Islet of Langerhans (tissue), 1 donor: ENCODE results near the gene SLC48A1.
"Not testable (repeated sequence)": the region's sequence is repeated elsewhere in the genome, so short reads cannot be mapped to it uniquely, and the experiment has no call there.

Source experiments
- FAIRE-seq: peaks from one replicate; lab custom pipeline; 2011; peaks lifted over from hg19 to GRCh38; lab: Jason Lieb, UNC

Gene SLC48A1

DNA sequence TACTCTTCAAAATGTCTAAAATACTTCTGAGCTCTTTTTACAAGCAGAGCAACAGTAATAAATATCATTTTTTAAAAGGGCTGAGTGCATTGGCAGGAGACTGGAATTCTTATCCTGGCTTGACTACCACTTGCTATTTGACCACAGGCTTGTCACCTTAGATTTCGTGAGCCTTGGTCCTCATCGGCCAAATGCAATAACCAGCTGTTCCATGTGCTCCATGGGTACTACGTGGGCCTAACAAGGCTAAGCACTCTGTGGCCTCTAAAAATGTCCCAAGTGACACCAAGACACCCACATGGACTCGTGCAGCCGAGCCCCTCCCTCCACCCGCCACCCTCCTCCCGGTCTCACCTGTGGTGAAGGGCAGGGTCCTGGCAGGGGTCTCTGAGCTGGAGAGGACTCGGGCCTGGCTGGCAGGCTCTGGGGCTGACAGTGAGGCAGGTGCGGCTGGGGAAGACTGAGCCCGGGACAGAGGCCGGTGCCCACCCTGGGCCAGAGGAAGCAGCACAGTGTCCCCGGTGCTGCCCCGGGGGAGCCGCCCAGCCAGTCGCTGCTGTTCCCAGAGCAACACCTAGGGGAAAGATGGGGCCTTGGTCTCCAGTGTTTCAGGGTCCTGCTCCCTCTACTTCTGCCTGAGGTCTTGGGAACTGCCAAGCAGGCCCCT lies 20.1 kb downstream of the SLC48A1 start:
- FAIRE-seq = no peak

DNA sequence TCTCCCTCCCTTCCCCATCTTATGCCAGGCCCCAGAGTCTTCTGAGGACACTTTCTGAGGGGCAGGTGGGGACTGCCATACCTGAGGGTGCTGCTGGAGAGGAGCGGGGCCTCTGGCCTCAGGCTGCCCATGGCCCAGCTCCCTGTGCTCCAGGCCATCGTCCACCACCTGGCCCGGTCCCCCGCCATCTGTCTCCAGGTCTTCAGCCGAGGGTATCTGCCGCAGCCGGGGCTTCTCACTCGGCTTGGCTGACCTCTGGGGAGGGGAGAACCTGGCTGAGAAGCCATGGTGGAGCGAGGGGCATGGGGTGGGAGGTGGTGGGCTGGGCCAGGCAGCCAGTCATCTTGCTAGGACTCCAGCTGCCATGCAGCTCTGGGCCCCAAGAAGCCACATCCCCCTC lies 21.6 kb downstream of the SLC48A1 start:
- no peak for FAIRE-seq

DNA sequence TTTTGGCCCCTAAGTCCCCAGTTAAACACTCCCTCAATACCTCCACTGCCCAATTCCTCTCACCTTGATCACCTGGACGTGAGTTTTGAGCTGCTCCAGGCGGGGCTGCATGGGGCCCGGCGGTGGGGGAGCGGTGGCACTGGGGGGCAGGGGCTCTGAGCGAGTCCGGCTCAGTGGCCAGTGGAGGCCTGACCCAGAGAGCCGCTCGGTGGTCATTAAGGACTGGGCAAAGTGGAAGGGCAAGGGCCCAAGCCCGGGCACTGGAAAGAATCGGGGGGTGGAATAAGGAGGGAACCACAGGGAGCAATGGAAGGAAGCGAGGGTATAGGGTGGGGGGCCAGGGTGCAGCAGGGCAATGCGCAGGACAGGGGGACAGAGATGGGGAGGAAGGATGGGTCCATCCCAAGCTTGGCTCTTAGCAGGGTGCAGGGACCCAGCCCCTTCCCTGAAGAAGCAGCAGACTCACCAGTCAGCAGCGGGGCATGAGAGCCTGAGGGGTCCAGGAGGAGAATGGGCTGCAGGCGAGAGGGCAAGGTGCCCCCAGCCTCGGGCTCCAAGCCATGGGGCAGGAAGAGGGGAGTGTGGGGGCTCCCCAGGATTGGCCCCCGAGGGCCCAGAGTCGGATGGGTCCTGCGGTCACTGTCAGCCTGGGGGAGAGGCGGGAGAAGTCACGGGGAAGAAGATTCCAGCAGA lies 22.2 kb downstream of the SLC48A1 start:
- no peak for FAIRE-seq

DNA sequence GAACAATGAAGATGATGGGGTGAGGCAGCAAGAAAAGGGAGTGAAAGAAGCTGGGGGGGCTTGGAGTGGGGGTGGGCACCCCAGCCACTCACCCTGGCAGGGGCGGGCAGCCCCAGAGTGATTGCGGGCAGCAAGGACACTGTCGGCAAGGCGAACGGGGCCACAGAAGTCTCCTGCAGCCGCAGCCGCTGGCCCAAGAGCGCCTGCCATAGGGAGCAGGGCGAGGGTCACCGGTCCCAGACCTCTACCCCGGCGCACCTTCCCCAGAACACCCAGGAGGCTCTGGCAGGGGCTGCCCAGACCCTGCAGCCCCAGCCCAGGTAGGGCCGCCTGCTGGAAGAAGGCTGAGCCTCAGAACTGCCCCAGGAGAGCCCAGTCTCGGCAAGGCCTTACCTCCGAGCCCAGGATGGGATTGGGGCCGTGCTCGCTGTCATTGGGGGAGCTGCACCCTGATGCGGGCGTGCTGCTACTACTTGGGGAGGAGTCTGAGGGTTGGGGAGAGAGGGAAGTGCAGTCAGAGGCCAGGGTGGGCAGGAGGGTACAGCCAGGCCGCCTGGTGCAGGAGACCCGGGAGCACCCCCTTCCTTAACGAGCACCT lies 22.9 kb downstream of the SLC48A1 start:
- no peak for FAIRE-seq

DNA sequence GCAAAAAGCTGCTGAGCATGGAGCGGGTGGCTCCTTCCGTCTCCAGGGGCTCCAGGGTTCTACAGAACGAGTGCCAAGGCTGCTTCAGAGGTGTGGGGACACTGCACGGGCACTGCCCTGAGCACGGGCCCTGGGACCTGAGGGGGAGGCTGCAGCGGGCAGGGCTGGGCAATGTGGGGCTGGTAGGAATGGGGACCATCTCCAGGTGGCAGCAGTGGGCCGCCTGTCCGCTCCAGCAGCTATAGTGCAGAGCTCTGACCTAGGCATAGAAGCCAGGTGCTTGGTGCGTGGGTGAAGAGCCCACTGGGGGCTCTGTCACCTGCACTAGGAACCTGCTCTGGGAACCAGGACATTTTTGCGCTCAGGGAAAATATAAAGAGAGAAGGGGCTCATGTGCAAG lies 24.4 kb downstream of the SLC48A1 start:
- FAIRE-seq = no peak

DNA sequence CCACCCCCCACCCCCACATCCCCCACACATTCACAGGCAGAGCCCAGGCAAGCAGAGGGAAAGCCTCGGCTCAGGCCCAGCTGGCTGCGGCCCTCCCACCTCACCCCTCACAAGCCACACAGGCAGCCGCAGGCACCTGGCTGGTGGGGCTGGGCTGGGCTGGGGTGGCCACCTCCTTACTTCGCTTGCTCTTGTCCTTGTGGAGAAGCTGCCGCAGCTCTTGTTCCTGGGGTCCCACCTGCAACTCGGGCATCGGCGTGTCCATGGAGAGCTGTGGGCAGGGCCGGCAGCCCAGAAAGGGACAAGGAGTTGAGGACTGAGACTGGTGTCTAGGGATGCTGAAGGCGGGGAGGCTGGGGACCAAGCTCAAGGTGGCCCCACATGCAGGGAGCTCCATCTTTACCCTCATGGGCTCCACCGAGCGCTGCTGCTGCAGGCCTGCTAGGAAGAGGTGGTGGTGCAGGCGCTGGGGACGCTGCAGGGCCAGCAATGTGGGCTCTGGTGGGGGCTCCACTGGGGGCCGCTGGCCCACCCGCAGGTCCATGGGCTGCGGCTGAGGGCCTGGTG lies 25.4 kb downstream of the SLC48A1 start:
- FAIRE-seq = no peak

DNA sequence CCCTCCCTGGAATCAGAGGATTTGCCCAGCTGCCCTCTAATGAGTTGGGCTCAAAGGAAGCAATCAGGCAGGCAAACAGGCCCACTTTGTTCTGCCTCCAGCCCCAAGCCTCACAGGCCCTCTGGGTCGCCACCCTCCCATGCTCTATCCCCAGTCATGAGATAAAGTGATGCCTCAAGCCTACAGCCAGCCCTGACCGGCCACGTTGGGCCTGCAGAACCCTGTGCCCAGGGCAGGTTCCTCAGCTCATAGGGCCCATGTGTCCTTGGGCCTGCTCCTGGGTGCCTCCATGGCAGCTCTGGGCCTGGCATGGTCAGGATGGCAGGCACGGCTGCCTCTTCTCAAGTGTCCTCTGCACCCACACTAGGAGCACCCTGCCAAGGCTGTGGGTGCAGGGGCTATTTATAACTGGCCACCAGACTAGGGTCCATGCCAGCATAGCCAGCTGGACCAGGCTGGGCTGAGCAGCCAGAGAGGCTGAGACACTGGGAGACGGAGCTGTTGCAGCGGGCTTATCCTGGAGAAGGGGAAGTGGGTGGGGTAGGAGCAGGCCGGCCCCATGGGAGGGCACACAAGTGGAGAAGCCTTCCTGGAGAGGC lies 26.4 kb downstream of the SLC48A1 start:
- FAIRE-seq = no peak

DNA sequence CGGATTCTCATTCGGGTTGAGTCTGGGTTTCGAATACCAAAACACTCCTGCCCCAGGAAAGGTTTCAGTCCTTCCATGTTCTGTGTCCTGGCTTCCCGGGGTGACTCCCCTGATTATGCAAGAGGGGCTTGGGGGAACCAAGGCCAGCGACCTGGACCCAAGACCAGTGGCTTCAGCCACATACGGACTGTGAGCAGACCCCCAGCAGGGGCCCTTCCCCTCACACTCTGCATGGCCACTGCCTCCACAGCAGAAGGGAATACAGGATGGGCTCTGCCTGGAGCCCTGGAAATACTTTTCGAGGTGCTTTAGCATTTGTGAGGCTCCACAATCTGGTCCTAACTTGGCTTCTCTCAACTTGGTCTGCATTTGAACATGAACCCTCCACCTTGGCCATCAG lies 27.5 kb downstream of the SLC48A1 start:
- FAIRE-seq = no peak

DNA sequence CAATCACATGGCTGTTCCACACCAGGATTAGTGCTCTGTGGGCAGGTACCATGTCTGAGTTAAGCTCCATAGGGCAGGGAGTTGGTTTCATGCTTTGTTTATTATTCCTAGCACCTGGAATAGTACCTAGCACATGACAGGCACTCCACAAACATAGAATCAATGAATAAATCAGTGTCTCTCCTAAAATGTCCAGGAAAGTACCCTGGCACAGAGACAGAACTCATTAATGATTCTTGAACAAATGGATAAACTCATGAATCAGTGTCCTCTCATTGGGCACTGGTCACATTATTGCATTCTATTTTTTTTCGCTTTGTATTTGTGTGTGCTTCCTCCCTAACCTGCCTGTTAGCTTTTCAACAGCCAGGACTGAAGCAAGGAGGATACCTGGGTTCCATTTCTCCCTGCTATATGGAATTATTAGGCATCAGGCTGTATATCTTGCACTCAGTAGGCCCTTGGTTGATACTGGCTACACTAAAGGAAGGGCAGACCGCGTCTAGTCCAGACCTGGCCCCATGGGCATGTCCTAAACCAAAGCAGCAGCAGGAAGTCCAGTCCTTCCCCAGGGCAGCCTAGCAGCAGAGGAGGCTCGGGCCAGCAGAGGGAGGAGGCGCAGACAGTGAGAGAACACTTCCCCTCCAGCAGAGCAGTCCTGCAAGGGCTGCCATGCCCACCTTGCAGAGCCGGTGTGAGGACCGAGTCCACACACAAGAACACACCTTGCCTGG lies 28.3 kb downstream of the SLC48A1 start:
- no peak for FAIRE-seq

DNA sequence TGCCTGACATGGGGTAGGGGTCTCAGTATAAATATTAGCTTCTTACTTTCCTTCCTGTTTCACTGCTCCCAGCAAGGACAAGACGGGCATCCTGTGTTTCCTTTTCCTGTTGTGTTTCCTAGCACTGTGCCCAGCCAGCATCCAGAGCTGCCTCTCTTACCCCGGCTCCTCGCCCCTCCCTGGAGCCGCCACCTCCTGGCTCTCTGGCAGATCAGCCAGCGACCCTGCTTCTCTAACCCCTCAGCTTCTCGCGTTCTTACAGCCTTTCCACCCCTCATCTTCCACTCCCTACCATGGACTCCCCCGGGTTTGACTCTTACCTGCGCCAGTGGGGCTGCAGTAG lies 28.8 kb downstream of the SLC48A1 start:
- no peak for FAIRE-seq

DNA sequence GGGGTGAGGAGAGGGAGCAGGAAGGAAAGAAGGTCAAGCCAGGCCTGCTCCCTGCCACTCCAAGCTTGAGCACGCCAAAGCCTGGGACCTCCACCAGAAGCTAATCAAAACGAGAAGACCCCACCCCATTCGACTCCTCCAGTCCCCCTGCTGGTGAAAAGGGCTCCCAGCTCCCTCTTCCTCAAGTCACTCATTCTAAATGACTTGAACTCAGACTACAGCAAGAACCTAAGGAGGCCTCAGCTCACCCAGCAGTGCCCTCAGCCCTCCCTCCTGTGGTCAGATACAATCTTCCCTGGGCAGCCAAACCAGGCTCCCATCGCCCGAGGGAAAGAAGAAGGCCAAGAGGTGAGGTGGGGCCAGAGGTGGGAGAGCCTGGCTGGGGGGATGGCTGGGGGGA lies 29.3 kb downstream of the SLC48A1 start:
- no peak for FAIRE-seq

DNA sequence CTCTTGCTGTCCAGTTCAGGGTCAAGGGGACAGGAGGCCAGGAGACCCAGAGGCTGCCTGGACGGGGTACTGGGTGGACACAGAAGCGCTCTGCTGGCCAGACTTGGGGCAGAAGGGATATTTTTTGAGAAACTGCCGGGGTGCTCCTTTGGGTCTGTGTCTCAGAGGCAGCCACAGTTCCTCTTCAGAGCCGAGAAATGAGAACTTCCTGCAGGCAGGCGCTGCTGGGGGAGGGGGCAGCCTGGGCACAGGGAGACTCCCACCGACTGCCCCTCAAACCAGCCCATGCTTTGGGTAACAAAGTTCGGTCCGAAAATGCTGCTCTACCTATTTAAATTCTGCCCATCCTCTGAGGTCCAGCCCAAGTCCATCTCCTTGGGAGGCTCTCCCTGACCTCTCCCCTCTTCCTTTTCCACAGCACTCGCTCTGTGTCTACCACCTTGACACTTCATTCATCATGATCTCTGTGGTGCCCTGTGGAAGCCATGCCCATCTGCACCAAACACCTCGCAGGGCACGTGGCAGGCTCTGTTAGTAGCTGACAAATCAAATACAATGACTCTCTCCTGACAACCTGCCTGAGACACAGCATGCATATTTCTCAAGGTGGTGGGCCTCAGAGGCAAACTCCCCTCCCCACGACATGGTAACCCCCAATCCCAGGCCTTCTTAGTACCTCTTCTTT lies 30.3 kb downstream of the SLC48A1 start:
- FAIRE-seq = no peak

DNA sequence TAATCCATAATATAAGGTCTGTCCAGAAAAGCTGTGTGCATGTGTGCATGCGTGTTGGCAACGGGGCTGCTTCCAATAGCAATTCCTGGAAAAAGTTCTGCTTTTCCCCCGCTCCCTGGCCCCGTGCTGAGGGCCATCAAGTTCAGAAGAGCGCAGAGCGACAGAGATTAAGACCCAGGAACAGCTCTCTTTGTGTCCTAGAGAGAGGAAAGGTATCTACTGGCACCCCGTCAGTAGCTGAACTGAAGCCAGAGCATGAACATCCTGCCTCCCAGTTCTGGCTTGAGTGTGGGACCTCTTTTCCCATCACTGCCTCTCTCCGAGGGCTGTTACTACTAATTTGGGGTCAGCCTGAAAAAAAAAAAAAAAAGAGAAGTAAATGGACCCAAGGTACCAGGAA lies 31.1 kb downstream of the SLC48A1 start:
- FAIRE-seq = no peak

DNA sequence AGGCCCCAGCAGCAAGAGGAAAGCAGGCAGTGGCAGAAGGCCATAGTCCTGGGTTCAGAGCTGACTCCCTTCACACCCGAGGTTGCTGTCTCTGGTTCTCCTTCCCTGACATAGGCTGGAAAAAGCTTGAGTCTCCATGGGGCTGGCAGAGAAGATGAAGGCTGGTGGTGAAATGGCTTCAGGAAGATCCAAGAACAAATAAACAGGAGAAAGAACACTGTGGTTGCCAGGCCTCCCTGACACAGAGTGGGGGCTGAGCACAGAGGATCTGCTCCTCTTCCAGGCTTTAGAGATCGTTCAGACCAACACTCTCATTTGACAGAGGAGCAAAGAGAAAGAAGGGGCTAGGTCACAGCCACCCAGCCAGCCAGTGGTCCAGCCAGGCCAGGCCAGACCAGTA lies 32.4 kb downstream of the SLC48A1 start:
- no peak for FAIRE-seq

DNA sequence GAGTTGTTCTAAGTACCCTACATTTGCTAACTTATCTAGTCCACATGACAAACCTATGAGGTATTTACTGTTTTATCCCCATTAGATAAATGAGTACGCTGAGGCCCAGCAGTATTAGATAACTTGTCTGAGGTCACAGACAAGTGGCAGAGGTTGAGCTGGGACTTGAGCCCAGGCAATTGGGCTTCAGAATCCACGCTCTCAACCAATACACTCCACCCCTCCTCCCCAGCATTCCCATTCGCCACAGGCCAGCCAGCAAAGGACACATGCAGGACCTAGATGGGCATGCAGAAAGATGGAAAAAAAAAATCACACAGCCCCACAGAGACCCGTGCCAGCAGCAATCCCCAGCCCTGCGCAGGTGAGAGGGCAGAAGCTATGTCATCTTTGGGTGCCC lies 34.3 kb downstream of the SLC48A1 start:
- FAIRE-seq = no peak

DNA sequence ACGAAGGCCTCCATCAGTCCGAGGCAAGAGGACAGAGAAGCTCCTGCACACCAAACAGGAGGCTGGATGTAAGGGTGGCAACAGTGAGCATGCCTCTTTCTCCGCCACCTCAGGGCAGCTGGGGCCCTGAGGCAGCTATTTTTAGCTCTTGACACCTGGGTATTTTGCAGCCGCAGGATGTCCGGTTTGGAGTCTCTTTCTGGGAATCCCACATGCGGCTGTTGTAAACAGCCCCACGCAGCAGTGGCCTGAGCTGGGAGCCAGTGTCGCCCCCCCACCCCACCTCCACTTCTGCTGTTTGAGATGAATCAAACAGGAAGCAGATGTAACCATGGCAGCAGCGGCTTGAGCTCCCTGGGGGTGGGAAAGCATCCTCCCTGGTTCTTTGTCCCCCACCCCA lies 35.0 kb downstream of the SLC48A1 start:
- no peak for FAIRE-seq

DNA sequence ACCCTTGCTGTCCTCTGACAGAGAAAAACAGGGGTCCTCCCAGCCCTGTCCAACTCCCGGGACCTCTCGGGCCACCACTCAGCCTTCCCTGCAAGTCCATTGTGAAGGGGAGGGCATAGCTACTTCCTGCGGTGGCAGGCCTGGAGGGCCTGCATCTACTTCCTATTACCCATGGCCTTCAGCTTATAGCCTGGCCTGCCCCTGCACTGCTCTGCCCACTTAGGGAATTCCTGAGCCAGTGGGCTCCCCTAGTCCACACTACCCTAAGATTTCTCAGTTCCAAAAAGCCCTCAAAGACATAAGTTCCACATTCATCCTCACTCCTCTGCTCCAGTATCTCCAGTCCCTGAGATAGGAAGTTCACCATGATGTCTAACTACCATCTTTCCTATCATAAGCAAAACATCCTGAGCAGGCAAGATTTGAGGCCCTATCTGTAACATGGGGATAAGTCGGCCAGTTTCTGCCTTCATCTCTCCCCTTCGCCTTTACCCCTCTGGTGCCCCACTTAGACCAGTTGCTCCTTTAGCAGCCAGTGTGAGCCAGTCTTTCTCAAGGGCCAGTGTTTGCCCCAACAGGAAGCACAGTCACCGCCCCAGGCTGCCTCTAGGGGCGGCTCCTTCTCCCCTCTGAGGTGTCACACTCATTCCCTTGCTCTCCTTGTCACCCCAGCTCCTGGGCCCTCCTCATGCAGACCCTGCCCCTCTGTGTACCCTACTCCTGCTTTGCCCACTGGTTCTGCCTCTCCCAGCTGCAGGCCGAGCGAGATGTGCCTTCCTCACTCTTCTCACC lies 35.7 kb downstream of the SLC48A1 start:
- FAIRE-seq = no peak

DNA sequence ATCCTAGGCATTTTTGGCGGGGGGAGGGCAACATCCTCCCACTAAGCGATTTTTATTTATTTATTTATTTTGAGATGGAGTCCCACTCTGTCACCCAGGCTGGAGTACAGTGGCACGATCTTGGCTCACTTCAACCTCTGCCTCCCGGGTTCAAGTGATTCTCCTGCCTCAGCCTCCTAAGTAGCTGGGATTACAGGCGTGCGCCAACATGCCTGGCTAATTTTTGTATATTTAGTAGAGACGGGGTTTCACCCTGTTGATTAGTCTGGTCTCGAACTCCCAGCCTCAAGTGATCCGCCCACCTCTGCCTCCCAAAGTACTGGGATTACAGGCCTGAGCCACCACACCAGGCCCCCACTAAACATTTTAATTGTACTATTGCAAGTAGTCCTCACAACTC lies 36.5 kb downstream of the SLC48A1 start:
- FAIRE-seq = not testable (repeated sequence)

DNA sequence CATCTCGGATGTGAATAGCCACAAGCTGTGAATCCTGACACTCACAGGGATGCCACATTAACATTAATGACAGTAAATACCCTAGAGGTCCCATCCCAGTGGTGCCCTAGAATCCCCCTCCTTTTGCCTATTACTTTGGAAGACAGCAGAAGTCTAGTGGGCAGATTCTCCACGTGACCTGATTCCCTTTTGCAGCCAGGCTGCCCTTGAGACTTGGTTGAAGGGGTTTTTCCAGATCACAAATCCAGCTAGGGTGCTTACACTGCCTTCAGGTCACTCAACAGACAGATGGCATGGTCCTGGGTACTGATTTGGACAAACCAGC lies 38.0 kb downstream of the SLC48A1 start:
- FAIRE-seq = no peak

DNA sequence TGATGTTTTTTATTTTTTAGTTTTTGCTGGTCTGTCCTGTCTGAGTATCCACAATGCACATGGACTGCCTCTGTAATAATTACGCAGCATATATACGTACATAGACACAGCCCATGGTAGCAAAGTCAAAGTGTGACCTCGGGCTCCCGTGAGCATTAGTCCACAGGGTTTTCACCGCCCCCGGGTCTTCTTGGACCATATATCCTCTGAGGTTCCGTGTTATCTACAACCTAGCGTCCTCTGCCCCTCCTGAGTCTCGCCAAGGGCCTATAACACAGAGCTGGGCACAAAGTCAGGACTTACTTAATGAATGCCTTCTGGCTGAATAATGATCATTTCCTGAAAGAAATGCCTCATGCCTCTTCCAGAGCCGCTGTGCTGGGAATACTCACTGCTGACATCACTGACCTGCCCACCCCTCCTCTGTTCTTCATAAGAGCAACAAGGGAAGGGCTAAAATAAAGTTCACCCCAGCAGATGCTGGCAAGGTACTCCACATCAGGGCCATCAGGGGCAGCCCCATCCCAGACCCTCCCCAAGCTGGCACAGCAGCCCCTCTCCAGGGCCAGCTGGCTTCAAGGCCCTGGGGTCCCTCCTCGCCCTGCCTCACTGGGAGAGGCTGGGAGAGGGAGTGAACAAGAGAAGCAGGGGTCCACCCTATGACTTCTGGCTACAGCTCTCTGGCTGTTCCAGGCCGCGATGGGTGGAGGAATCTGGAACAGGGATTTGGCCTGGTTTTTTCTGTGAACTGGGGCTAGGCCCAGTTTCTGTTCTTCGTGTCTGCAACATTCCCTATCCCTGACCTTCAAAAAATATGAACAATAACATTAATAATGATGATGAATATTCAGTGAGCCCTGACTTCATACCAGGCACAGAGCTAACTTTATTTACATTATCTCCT lies 38.8 kb downstream of the SLC48A1 start:
- no peak for FAIRE-seq
